ENCODE measurements around the gene MAPK6.

The MAPK6 gene

GRCh38 chr15:52056496-52056895 lies 37.5 kb downstream of the MAPK6 start:
- in situ Hi-C loops (cut with MboI; ENCODE audit: low sequenced_read_pairs, unreplicated experiment), result no loop called here
- DNase-seq (ENCODE audit: low spot score), result no peak
- TF ChIP-seq CTCF (IDR thresholded peaks at IDR 0.05; ENCODE audit: borderline replicate concordance, control extremely low read depth, extremely low read depth, insufficient read depth, missing control alignments), result no peak

- TF ChIP-seq CTCF (IDR thresholded peaks at IDR 0.05; ENCODE audit: borderline replicate concordance, control extremely low read depth, extremely low read depth, insufficient read depth, missing control alignments), result no peak
Measured at GRCh38 chr15:52057996-52058395, 39.0 kb downstream of the MAPK6 start.

GRCh38 chr15:52060501-52060900 lies 41.5 kb downstream of the MAPK6 start:
- TF ChIP-seq CTCF (IDR thresholded peaks at IDR 0.05; ENCODE audit: borderline replicate concordance, control extremely low read depth, extremely low read depth, insufficient read depth, missing control alignments), result no peak
- in situ Hi-C loops (cut with MboI; ENCODE audit: low sequenced_read_pairs, unreplicated experiment), result no loop called here
- DNase-seq (ENCODE audit: low spot score), result no peak

More at GRCh38 chr15:52057996-52058395, 39.0 kb downstream of the MAPK6 start:
- no peak for DNase-seq (ENCODE audit: low spot score)
- in situ Hi-C loops (cut with MboI; ENCODE audit: low sequenced_read_pairs, unreplicated experiment), result no loop called here

- DNase-seq (ENCODE audit: low spot score), result no peak
- in situ Hi-C loops (cut with MboI; ENCODE audit: low sequenced_read_pairs, unreplicated experiment), result no loop called here
- TF ChIP-seq CTCF (IDR thresholded peaks at IDR 0.05; ENCODE audit: borderline replicate concordance, control extremely low read depth, extremely low read depth, insufficient read depth, missing control alignments), result no peak
Measured at GRCh38 chr15:52066842-52067544, 48.0 kb downstream of the MAPK6 start.

GRCh38 chr15:52067545-52067926 lies 48.5 kb downstream of the MAPK6 start:
- no peak for TF ChIP-seq CTCF (IDR thresholded peaks at IDR 0.05; ENCODE audit: borderline replicate concordance, control extremely low read depth, extremely low read depth, insufficient read depth, missing control alignments)
- no peak for DNase-seq (ENCODE audit: low spot score)
- in situ Hi-C loops (cut with MboI; ENCODE audit: low sequenced_read_pairs, unreplicated experiment), result no loop called here

GRCh38 chr15:52068004-52068615 lies 49.1 kb downstream of the MAPK6 start:
- TF ChIP-seq CTCF (IDR thresholded peaks at IDR 0.05; ENCODE audit: borderline replicate concordance, control extremely low read depth, extremely low read depth, insufficient read depth, missing control alignments), result no peak
- no peak for DNase-seq (ENCODE audit: low spot score)
- in situ Hi-C loops (cut with MboI; ENCODE audit: low sequenced_read_pairs, unreplicated experiment), result no loop called here
